SJCRH30 (cell line): Measurements from ENCODE around the gene GOLGB1. TPM values are rescaled to one million over a fixed set of nuclear protein-coding genes. Genes with fewer than 3 reads are reported as not detected.

Experiments used
- DNase-seq, 2 experiments: peaks; one replicate each; pipeline ENCODE4 v3.0.0-alpha.2; 2015 to 2020
- H3K27ac ChIP-seq: fragments of 250-450 bp; sonication (Bioruptor Pico); 2 replicates; pipeline ENCODE4 v1.5.1; 2020; ENCODE audit warnings: mild to moderate bottlenecking, moderate library complexity
- H3K27me3 ChIP-seq: fragments of 250-450 bp; sonication (Bioruptor Pico); 2 replicates; pipeline ENCODE4 v1.5.1; 2020; ENCODE audit warnings: mild to moderate bottlenecking, moderate library complexity
- H3K36me3 ChIP-seq: fragments of 250-450 bp; sonication (Bioruptor Pico); 2 replicates; pipeline ENCODE4 v1.5.1; 2020; ENCODE audit warnings: mild to moderate bottlenecking, moderate library complexity
- H3K4me1 ChIP-seq: fragments of 250-450 bp; sonication (Bioruptor Pico); 2 replicates; pipeline ENCODE4 v1.5.1; 2020; ENCODE audit warnings: mild to moderate bottlenecking, moderate library complexity
- H3K4me3 ChIP-seq: fragments of 250-450 bp; sonication (Bioruptor Pico); 2 replicates; pipeline ENCODE4 v1.5.1; 2020; ENCODE audit warnings: mild to moderate bottlenecking, moderate library complexity
- H3K9me3 ChIP-seq: fragments of 250-450 bp; sonication (Bioruptor Pico); replicated peaks from 2 replicates; pipeline ENCODE4 v1.5.1; 2020; ENCODE audit warnings: mild to moderate bottlenecking, moderate library complexity
- total RNA-seq: library from RNA; depleted of rRNA; stranded (reverse); fragments of >200 nt; shearing (Covaris generic); gene quantifications from 2 replicates; pipeline ENCODE4 v1.2.3, GENCODE V29; 2014

The GOLGB1 gene
- total RNA-seq, 1 experiment from 2014 or later, result 33.9 TPM

GRCh38 chr3:121724130-121724529, 25.4 kb downstream of the GOLGB1 start:
- peaks cover 72% of the 10 kb centered on the region for H3K36me3 ChIP-seq
- H3K27me3 ChIP-seq, result no peaks in the 10 kb centered on the region
- DNase-seq, result no peak
- no peak overlapping the region for H3K27ac ChIP-seq
- no peaks in the 10 kb centered on the region for H3K4me1 ChIP-seq
- H3K4me3 ChIP-seq, result no peak overlapping the region
- no peaks in the 10 kb centered on the region for H3K9me3 ChIP-seq

DNA sequence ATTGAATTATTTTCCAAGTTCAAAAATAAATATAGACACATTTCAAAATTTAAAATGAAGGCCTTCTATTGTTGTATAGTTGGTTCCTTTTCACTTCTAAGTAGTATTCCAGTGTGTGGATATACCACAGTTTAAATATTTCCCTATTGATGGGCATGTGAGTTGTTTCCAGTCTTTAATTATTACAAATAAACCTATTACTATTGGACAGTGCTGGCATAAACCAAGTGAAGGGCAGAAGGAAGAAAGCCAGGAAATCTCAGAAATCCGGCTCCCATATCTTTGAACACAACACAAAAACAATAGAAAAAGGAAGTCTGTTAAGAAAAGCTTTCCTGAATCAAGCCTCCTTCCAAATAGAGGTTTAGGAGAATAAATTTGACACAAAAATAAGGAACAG, 26.1 kb downstream of the GOLGB1 start:
- H3K36me3 ChIP-seq, result peaks cover 72% of the 10 kb centered on the region
- no peak overlapping the region for H3K4me3 ChIP-seq
- H3K4me1 ChIP-seq, result no peaks in the 10 kb centered on the region
- no peaks in the 10 kb centered on the region for H3K9me3 ChIP-seq
- DNase-seq, result no peak
- H3K27ac ChIP-seq, result no peak overlapping the region
- H3K27me3 ChIP-seq, result no peaks in the 10 kb centered on the region

GRCh38 chr3:121722411-121722810, 27.1 kb downstream of the GOLGB1 start:
- no peaks in the 10 kb centered on the region for H3K4me1 ChIP-seq
- H3K36me3 ChIP-seq, result peaks cover 80% of the 10 kb centered on the region

DNA sequence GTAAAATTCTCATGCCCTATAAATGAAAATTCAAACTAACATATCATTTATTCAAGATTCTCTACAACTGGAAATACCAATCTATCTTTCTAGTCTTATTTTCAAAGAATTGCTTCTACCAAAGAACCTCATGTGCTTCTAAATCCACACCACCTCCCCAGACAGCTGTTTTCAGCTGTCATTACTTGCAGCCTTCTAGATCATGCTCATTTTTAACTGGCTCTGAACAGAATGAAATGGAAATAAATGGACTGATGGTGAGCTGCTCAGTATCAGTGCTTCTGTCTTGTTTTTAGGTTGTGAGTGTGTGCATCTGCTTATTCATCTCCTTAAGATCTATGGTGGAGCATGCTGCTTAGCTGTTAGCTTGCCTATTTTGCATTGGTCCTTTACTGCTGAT, 29.4 kb downstream of the GOLGB1 start:
- no peaks in the 10 kb centered on the region for H3K4me1 ChIP-seq
- H3K27ac ChIP-seq, result no peak overlapping the region
- no peak overlapping the region for H3K4me3 ChIP-seq
- H3K27me3 ChIP-seq, result no peaks in the 10 kb centered on the region
- H3K36me3 ChIP-seq, result peaks cover 82% of the 10 kb centered on the region
- H3K9me3 ChIP-seq, result no peaks in the 10 kb centered on the region
- DNase-seq, result no peak

More at GRCh38 chr3:121722411-121722810, 27.1 kb downstream of the GOLGB1 start:
- Histone ChIP-seq H3K27ac (no peak overlapping the region), H3K27me3 (no peaks in the 10 kb centered on the region), H3K9me3 (no peaks in the 10 kb centered on the region), H3K4me3 (no peak overlapping the region)
- no peak for DNase-seq

- Histone ChIP-seq H3K36me3 (peaks cover 78% of the 10 kb centered on the region), H3K4me1 (no peaks in the 10 kb centered on the region), H3K4me3 (no peak overlapping the region), H3K27me3 (no peaks in the 10 kb centered on the region), H3K9me3 (no peaks in the 10 kb centered on the region), H3K27ac (no peak overlapping the region)
- no peak for DNase-seq
These were observed 30.1 kb downstream of the GOLGB1 start for GRCh38 chr3:121719423-121719822.

GRCh38 chr3:121718205-121718846, 31.2 kb downstream of the GOLGB1 start:
- H3K36me3 ChIP-seq, result peaks cover 69% of the 10 kb centered on the region

DNA sequence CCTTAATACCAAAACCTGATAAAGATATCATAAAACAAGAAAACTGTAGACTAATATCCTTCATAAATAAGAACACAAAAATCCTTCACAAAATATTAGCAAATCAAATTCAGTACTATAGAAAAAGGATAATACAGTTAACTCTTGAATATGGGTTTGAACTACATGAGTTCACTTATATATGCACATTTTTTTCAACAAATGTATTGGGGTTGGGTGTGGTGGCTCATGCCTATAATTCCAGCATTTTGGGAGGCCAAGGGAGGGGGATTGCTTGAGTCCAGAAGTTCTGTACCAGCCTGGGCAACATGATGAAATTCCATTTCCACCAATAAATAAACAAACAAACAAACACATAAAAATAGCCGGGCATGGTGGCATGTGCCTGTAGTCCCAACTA, 39.2 kb downstream of the GOLGB1 start:
- Histone ChIP-seq H3K9me3 (no peaks in the 10 kb centered on the region), H3K36me3 (peaks cover 13% of the 10 kb centered on the region), H3K27ac (no peak overlapping the region), H3K27me3 (no peaks in the 10 kb centered on the region), H3K4me1 (no peaks in the 10 kb centered on the region), H3K4me3 (no peak overlapping the region)
- no peak for DNase-seq

More at GRCh38 chr3:121718205-121718846, 31.2 kb downstream of the GOLGB1 start:
- Histone ChIP-seq H3K27ac (no peak overlapping the region), H3K9me3 (no peaks in the 10 kb centered on the region), H3K27me3 (no peaks in the 10 kb centered on the region), H3K4me1 (no peaks in the 10 kb centered on the region), H3K4me3 (no peak overlapping the region)
- DNase-seq, result no peak

GRCh38 chr3:121707531-121708273, 41.8 kb downstream of the GOLGB1 start:
- H3K4me1 ChIP-seq, result no peaks in the 10 kb centered on the region
- H3K36me3 ChIP-seq, result peaks cover 14% of the 10 kb centered on the region
- no peaks in the 10 kb centered on the region for H3K27me3 ChIP-seq
- no peaks in the 10 kb centered on the region for H3K9me3 ChIP-seq
- peak in 1 of 2 experiments; percentile 4 for DNase-seq
- H3K27ac ChIP-seq, result no peak overlapping the region
- no peak overlapping the region for H3K4me3 ChIP-seq

GRCh38 chr3:121705541-121705940, 44.0 kb downstream of the GOLGB1 start:
- H3K4me1 ChIP-seq, result no peaks in the 10 kb centered on the region
- H3K27ac ChIP-seq, result no peak overlapping the region
- no peaks in the 10 kb centered on the region for H3K27me3 ChIP-seq
- H3K36me3 ChIP-seq, result peaks cover 20% of the 10 kb centered on the region
- no peak overlapping the region for H3K4me3 ChIP-seq
- H3K9me3 ChIP-seq, result no peaks in the 10 kb centered on the region
- no peak for DNase-seq

- no peaks in the 10 kb centered on the region for H3K9me3 ChIP-seq
- H3K36me3 ChIP-seq, result peaks cover 22% of the 10 kb centered on the region
These were observed 45.6 kb downstream of the GOLGB1 start for GRCh38 chr3:121703973-121704372.

GRCh38 chr3:121698901-121699300, 50.6 kb downstream of the GOLGB1 start:
- H3K4me1 ChIP-seq, result no peaks in the 10 kb centered on the region
- no peaks in the 10 kb centered on the region for H3K9me3 ChIP-seq
- no peak overlapping the region for H3K4me3 ChIP-seq
- no peaks in the 10 kb centered on the region for H3K27me3 ChIP-seq
- DNase-seq, result no peak
- no peak overlapping the region for H3K27ac ChIP-seq
- peaks cover 51% of the 10 kb centered on the region for H3K36me3 ChIP-seq

More at GRCh38 chr3:121703973-121704372, 45.6 kb downstream of the GOLGB1 start:
- Histone ChIP-seq H3K27ac (no peak overlapping the region), H3K4me3 (no peak overlapping the region), H3K27me3 (no peaks in the 10 kb centered on the region), H3K4me1 (no peaks in the 10 kb centered on the region)
- no peak for DNase-seq

DNA sequence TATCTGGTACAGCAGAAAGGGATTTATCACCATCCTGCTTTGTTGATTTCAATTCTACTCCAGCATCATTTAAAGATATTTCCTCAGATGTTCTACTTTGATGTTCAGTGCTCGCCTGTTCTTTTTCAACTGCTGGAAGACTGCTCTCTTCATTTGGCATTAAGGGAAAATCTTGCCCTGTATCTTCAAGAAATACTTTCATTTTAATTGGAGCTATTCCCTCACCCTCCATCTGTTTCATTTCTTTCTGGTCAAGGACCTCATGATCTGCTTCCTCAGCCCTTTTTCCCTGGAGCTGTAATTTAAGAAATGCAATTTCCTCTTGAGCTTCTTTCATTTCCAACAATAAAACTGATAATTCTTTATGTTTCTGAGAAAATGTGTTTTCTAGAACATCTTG, 51.1 kb downstream of the GOLGB1 start:
- DNase-seq, result no peak
- Histone ChIP-seq H3K27me3 (no peaks in the 10 kb centered on the region), H3K36me3 (peaks cover 47% of the 10 kb centered on the region), H3K4me1 (no peaks in the 10 kb centered on the region), H3K9me3 (no peaks in the 10 kb centered on the region), H3K27ac (no peak overlapping the region), H3K4me3 (no peak overlapping the region)

- no peak for DNase-seq
- H3K36me3 ChIP-seq, result peaks cover 51% of the 10 kb centered on the region
- H3K4me3 ChIP-seq, result no peak overlapping the region
- H3K9me3 ChIP-seq, result no peaks in the 10 kb centered on the region
- H3K4me1 ChIP-seq, result no peaks in the 10 kb centered on the region
- H3K27ac ChIP-seq, result no peak overlapping the region
- no peaks in the 10 kb centered on the region for H3K27me3 ChIP-seq
These were observed 53.4 kb downstream of the GOLGB1 start for GRCh38 chr3:121696186-121696585.

GRCh38 chr3:121692010-121692699, 57.4 kb downstream of the GOLGB1 start:
- H3K4me1 ChIP-seq, result no peaks in the 10 kb centered on the region
- no peaks in the 10 kb centered on the region for H3K27me3 ChIP-seq
- no peaks in the 10 kb centered on the region for H3K9me3 ChIP-seq
- no peak overlapping the region for H3K27ac ChIP-seq
- H3K36me3 ChIP-seq, result peaks cover 49% of the 10 kb centered on the region
- H3K4me3 ChIP-seq, result no peak overlapping the region
- no peak for DNase-seq

DNA sequence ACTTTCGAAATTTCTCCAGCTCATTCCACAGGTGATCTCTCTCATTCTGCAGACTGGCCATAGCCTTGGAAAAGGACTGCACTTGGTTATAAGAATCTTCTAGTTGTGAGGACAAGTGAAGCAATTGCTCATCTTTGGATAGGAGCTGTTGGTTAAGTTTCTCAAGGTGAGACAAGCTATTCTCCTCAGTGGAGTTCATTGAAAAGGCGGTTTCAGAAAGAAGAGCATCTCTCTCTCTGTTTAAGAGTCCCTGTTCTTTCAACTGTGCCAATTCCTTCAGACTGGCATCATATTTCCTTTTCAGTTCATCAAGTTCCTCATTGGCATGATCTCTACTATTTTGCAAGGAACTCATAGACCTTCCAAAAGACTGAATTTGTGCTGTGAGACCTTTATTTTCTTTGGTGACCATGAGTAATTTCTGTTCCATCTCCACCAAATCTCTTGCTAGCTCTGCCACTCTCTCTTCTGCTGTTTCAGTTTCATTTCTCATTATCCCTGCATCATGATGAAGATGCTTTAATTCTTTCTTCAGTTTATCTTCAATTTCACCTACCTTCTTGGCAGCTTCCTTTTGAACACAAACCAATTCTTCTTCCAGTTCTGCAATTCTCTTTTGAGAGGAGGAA, 58.6 kb downstream of the GOLGB1 start:
- Histone ChIP-seq H3K36me3 (peaks cover 44% of the 10 kb centered on the region), H3K9me3 (no peaks in the 10 kb centered on the region), H3K27me3 (no peaks in the 10 kb centered on the region), H3K4me1 (no peaks in the 10 kb centered on the region), H3K4me3 (no peak overlapping the region), H3K27ac (no peak overlapping the region)
- no peak for DNase-seq
